HepG2 (cell line): ENCODE data around the gene SLC6A6. TPM values are rescaled to one million over a fixed set of nuclear protein-coding genes. Genes with fewer than 3 reads are reported as not detected.

ENCODE experiments used
- DR1 ChIP-seq: sonication (generic); formaldehyde crosslinking; IDR thresholded peaks from 2 replicates; pipeline ENCODE4 v1.8.0; 2021; ENCODE audit warnings: mild to moderate bottlenecking, missing genetic modification reagents, inconsistent platforms
- HNF1A ChIP-seq, 2 experiments: sonication (generic) in 1 of 2; formaldehyde crosslinking in 1 of 2; IDR thresholded peaks; 2 replicates each; pipeline versions ENCODE4 v1.4.0 to v1.6.1; 2016 to 2020; ENCODE audit warnings: borderline replicate concordance in 1 of 2, low read depth in 1 of 2, mild to moderate bottlenecking in 1 of 2, missing genetic modification reagents in 1 of 2
- POLR2G ChIP-seq: fragments of 200-400 bp; formaldehyde crosslinking; IDR thresholded peaks from 2 replicates; pipeline ENCODE4 v1.6.1; 2018; ENCODE audit warnings: mild to moderate bottlenecking, low read depth, low read length, moderate library complexity
- SRSF1 ChIP-seq: fragments of 200-400 bp; formaldehyde crosslinking; optimal IDR thresholded peaks from 2 replicates; pipeline ENCODE3; 2017; ENCODE audit warnings: mild to moderate bottlenecking, low read depth, low read length, moderate library complexity
- ZBTB7A ChIP-seq: sonication (generic); formaldehyde crosslinking; IDR thresholded peaks from 2 replicates; pipeline ENCODE4 v1.8.0; 2022; ENCODE audit warnings: mild to moderate bottlenecking, missing genetic modification reagents
- ZNF234 ChIP-seq: sonication (generic); formaldehyde crosslinking; conservative IDR thresholded peaks from 2 replicates; pipeline ENCODE4 v1.5.1; 2020; ENCODE audit warnings: mild to moderate bottlenecking, missing genetic modification reagents
- ZNF24 ChIP-seq: fragments of 450-650 bp; IDR thresholded peaks from 2 replicates; pipeline ENCODE4 v1.6.1; 2017; ENCODE audit warnings: antibody characterized with exemption, mild to moderate bottlenecking
- ZNF333 ChIP-seq: sonication (generic); formaldehyde crosslinking; IDR thresholded peaks from 2 replicates; pipeline ENCODE4 v1.4.0; 2020; ENCODE audit warnings: mild to moderate bottlenecking, missing genetic modification reagents, borderline replicate concordance
- ZNF614 ChIP-seq: IDR thresholded peaks from 2 replicates; pipeline ENCODE4 v1.6.1; 2018; ENCODE audit warnings: missing biosample characterization, missing genetic modification reagents, inconsistent platforms, borderline replicate concordance
- ZNF674 ChIP-seq: sonication (generic); formaldehyde crosslinking; IDR thresholded peaks from 2 replicates; pipeline ENCODE4 v1.5.0; 2020; ENCODE audit warnings: low read depth, mild to moderate bottlenecking, missing genetic modification reagents
- ZNF766 ChIP-seq: sonication (generic); formaldehyde crosslinking; IDR thresholded peaks from 2 replicates; pipeline ENCODE4 v1.5.0; 2020; ENCODE audit warnings: missing genetic modification reagents, borderline replicate concordance
- ZNF788 ChIP-seq: sonication (generic); formaldehyde crosslinking; IDR thresholded peaks from 2 replicates; pipeline ENCODE4 v1.5.0; 2020; ENCODE audit warnings: mild to moderate bottlenecking, missing genetic modification reagents, borderline replicate concordance
- ZSCAN12 ChIP-seq: sonication (generic); formaldehyde crosslinking; IDR thresholded peaks from 2 replicates; pipeline ENCODE4 v1.9.0; 2021; ENCODE audit warnings: mild to moderate bottlenecking, missing genetic modification reagents
- ZSCAN20 ChIP-seq: sonication (generic); formaldehyde crosslinking; IDR thresholded peaks from 2 replicates; pipeline ENCODE4 v1.4.0; 2020; ENCODE audit warnings: missing genetic modification reagents, mild to moderate bottlenecking, borderline replicate concordance
- polyA plus RNA-seq, 8 experiments: library from polyadenylated mRNA; depleted of rRNA in 3 of 8; stranded (reverse) in 7 of 8; unstranded in 1 of 8; fragments of >200 nt; fragmentation: Illumina TruSeq in 4 of 8; extraction: Trizol in 4 of 8; gene quantifications; 2 replicates each; pipeline versions ENCODE4 v1.2.1 to v1.2.3, GENCODE V29; 2011 to 2016; ENCODE audit warnings: low read depth in 4 of 8, missing spikeins in 1 of 8, mixed read lengths in 1 of 8; ENCODE audit not compliant: insufficient read depth in 1 of 8
- total RNA-seq, 5 experiments: library from RNA; depleted of rRNA; stranded (reverse); fragments of >200 nt; fragmentation: Illumina TruSeq; extraction: Trizol; gene quantifications; 2 replicates each; pipeline ENCODE4 v1.2.3, GENCODE V29; 2016; ENCODE audit warnings: low read depth in 1 of 5
- TF ChIP-seq, protein P1 (sequence below): sonication (generic); formaldehyde crosslinking; IDR thresholded peaks from 2 replicates; pipeline ENCODE4 v1.4.0; 2020; ENCODE audit warnings: missing genetic modification reagents, borderline replicate concordance
- TF ChIP-seq, protein P2 (sequence below): sonication (generic); formaldehyde crosslinking; IDR thresholded peaks from 2 replicates; pipeline ENCODE4 v1.4.0; 2020; ENCODE audit warnings: missing genetic modification reagents, borderline replicate concordance

Gene SLC6A6
- total and polyA plus RNA-seq, 2 of the 13 experiments (the other 11 are each of a cell fraction or from before 2014, with no cell fraction given) = 14.1 to 20.7 TPM

DNA sequence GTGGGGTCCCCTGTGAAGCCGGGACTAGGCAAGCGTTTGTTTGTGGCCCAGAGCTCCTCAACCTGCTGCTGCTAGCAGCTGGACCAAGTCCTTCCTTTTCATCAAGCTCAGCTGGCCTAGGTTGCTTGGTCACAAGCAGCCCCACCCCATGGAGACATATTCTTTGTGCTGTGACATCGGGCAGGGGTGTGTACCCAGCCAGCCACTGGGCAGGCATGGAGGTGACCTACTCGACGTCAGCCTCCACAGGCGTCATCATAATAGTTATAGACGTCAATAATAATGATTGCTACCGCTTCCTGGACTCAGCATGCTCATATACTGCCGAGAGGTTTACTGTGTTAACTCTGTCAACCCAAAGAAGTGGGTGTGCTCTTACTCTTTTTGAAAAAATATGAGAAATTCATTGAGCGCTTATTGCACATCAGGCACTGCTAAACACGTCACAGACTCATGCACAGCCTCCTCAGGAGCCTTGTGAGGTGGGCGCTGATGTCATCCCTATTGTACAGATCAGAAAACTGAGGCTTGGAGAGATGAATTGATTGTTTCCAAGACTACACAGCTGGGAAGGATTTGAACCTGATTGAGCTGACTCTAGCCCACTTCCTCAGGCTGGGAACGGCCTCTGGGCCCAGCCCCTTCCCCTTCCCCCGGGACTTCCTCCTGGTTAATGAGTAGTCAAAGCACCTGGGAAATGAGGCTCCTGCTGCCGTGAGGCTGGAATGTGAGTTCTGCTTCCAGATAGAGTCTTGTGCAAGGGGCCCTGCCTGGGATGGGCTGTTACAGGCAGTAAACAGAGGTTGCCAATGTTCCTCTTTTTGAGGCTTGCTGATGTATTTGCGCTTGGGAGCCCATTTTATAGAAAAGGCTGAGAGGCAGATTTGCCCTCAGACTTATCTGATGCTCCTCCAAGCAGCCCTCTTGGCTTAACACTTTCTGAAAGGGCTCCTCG lies 16.2 kb downstream of the SLC6A6 start (continued):
- TF ChIP-seq ZNF674 (CRISPR knock-in tag) (no peak), ZSCAN12 (CRISPR knock-in tag) (no peak), SRSF1 (no peak), ZNF766 (CRISPR knock-in tag) (no peak), HNF1A (IDR thresholded peaks at IDR 0.05; ENCODE audit: low read depth) (peak; percentile 93), HNF1A (CRISPR knock-in tag; IDR thresholded peaks at IDR 0.05; ENCODE audit: borderline replicate concordance) (peak; percentile 97), ZNF614 (CRISPR knock-in tag) (0 out of 2 replicates have a peak, but pooled peaks have one; percentile 43), POLR2G (no peak), ZNF788 (CRISPR knock-in tag) (peak; percentile 31; the same call in 1 of the 2 replicates), ZNF234 (CRISPR knock-in tag) (no peak), ZBTB7A (CRISPR knock-in tag) (no peak), DR1 (CRISPR knock-in tag) (no peak), ZNF333 (CRISPR knock-in tag) (no peak), ZNF24 (no peak), ZSCAN20 (no peak)
- TF ChIP-seq, protein P1, sequence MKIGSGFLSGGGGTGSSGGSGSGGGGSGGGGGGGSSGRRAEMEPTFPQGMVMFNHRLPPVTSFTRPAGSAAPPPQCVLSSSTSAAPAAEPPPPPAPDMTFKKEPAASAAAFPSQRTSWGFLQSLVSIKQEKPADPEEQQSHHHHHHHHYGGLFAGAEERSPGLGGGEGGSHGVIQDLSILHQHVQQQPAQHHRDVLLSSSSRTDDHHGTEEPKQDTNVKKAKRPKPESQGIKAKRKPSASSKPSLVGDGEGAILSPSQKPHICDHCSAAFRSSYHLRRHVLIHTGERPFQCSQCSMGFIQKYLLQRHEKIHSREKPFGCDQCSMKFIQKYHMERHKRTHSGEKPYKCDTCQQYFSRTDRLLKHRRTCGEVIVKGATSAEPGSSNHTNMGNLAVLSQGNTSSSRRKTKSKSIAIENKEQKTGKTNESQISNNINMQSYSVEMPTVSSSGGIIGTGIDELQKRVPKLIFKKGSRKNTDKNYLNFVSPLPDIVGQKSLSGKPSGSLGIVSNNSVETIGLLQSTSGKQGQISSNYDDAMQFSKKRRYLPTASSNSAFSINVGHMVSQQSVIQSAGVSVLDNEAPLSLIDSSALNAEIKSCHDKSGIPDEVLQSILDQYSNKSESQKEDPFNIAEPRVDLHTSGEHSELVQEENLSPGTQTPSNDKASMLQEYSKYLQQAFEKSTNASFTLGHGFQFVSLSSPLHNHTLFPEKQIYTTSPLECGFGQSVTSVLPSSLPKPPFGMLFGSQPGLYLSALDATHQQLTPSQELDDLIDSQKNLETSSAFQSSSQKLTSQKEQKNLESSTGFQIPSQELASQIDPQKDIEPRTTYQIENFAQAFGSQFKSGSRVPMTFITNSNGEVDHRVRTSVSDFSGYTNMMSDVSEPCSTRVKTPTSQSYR (CRISPR knock-in tag) = no peak
- TF ChIP-seq, protein P2, sequence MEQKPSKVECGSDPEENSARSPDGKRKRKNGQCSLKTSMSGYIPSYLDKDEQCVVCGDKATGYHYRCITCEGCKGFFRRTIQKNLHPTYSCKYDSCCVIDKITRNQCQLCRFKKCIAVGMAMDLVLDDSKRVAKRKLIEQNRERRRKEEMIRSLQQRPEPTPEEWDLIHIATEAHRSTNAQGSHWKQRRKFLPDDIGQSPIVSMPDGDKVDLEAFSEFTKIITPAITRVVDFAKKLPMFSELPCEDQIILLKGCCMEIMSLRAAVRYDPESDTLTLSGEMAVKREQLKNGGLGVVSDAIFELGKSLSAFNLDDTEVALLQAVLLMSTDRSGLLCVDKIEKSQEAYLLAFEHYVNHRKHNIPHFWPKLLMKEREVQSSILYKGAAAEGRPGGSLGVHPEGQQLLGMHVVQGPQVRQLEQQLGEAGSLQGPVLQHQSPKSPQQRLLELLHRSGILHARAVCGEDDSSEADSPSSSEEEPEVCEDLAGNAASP (CRISPR knock-in tag) = no peak
